ENCODE measurements around the gene TMEM120B. TPM values are rescaled to one million over a fixed set of nuclear protein-coding genes. Genes with fewer than 3 reads are reported as not detected.

TMEM120B gene
- polyA plus RNA-seq, 1 donor from 2014 or later = 9.8 TPM

GRCh38 chr12:121762269-121762668 is 49.7 kb downstream of the TMEM120B start:
- Histone ChIP-seq H4K20me1 (ENCODE audit: insufficient read depth) (no peaks in the 10 kb centered on the region), H2AFZ (ENCODE audit: low read depth, low read length) (no peak overlapping the region), H3F3A (ENCODE audit: insufficient read depth, low read length, poor library complexity, severe bottlenecking) (no peaks in the 10 kb centered on the region), H3K27me3 (ENCODE audit: insufficient read depth, low read depth, low read length) (no peaks in the 10 kb centered on the region), H3K9me3 (ENCODE audit: low read length) (no peaks in the 10 kb centered on the region), H3K9me2 (ENCODE audit: insufficient read depth, low read length) (no peaks in the 10 kb centered on the region), H3K9ac (ENCODE audit: low read length) (no peak overlapping the region), H3K36me3 (ENCODE audit: insufficient read depth, low read length) (no peaks in the 10 kb centered on the region), H3K27ac (ENCODE audit: low read length) (no peak overlapping the region), H3K79me2 (replicated peaks; ENCODE audit: insufficient read depth, low read length) (no peaks in the 10 kb centered on the region), H3K4me2 (ENCODE audit: low read length) (no peak overlapping the region), H3K4me3 (ENCODE audit: low read length) (no peak overlapping the region)
- TF ChIP-seq EZH2 (IDR thresholded peaks at IDR 0.05; ENCODE audit: borderline replicate concordance, insufficient read depth, low read length, poor library complexity, severe bottlenecking) (no peak), TAF1 (IDR thresholded peaks at IDR 0.05; ENCODE audit: low read depth) (no peak), RAD21 (conservative IDR thresholded peaks at IDR 0.05) (no peak), REST (IDR thresholded peaks at IDR 0.05; ENCODE audit: borderline replicate concordance) (no peak), CTCF (IDR thresholded peaks at IDR 0.05; ENCODE audit: poor library complexity, severe bottlenecking) (no peak), POLR2AphosphoS5 (IDR thresholded peaks at IDR 0.05) (no peak), EP300 (conservative IDR thresholded peaks at IDR 0.05; ENCODE audit: poor library complexity, severe bottlenecking) (no peak), MXI1 (conservative IDR thresholded peaks at IDR 0.05; ENCODE audit: poor library complexity, severe bottlenecking) (no peak), SMC3 (conservative IDR thresholded peaks at IDR 0.05; ENCODE audit: poor library complexity) (no peak)

GRCh38 chr12:121764808-121765207 is 52.3 kb downstream of the TMEM120B start:
- no peaks in the 10 kb centered on the region for H3K9me3 ChIP-seq (ENCODE audit: low read length)
- no peaks in the 10 kb centered on the region for H3K27me3 ChIP-seq (ENCODE audit: insufficient read depth, low read depth, low read length)
- H3K4me3 ChIP-seq (ENCODE audit: low read length) = no peak overlapping the region
- H3K9ac ChIP-seq (ENCODE audit: low read length) = no peak overlapping the region
- no peaks in the 10 kb centered on the region for H3K9me2 ChIP-seq (ENCODE audit: insufficient read depth, low read length)
- H3K79me2 ChIP-seq (replicated peaks; ENCODE audit: insufficient read depth, low read length) = no peaks in the 10 kb centered on the region
- no peak overlapping the region for H3K4me2 ChIP-seq (ENCODE audit: low read length)
- TF ChIP-seq MXI1 (conservative IDR thresholded peaks at IDR 0.05; ENCODE audit: poor library complexity, severe bottlenecking) (no peak), RAD21 (conservative IDR thresholded peaks at IDR 0.05) (no peak), EP300 (conservative IDR thresholded peaks at IDR 0.05; ENCODE audit: poor library complexity, severe bottlenecking) (no peak), EZH2 (IDR thresholded peaks at IDR 0.05; ENCODE audit: borderline replicate concordance, insufficient read depth, low read length, poor library complexity, severe bottlenecking) (no peak), REST (IDR thresholded peaks at IDR 0.05; ENCODE audit: borderline replicate concordance) (no peak), SMC3 (conservative IDR thresholded peaks at IDR 0.05; ENCODE audit: poor library complexity) (no peak)
- H3K27ac ChIP-seq (ENCODE audit: low read length) = no peak overlapping the region
- no peaks in the 10 kb centered on the region for H3F3A ChIP-seq (ENCODE audit: insufficient read depth, low read length, poor library complexity, severe bottlenecking)
- H3K36me3 ChIP-seq (ENCODE audit: insufficient read depth, low read length) = no peaks in the 10 kb centered on the region
- no peak overlapping the region for H2AFZ ChIP-seq (ENCODE audit: low read depth, low read length)
- H4K20me1 ChIP-seq (ENCODE audit: insufficient read depth) = no peaks in the 10 kb centered on the region
